ENCODE results near the gene SAG.

- no peak for TF ChIP-seq FOXM1 (IDR thresholded peaks at IDR 0.05; ENCODE audit: borderline replicate concordance)
- no peak for TF ChIP-seq SUZ12 (IDR thresholded peaks at IDR 0.05)
- TF ChIP-seq BHLHE40 (IDR thresholded peaks at IDR 0.05; ENCODE audit: borderline replicate concordance), result no peak
- no peak for TF ChIP-seq SP1 (IDR thresholded peaks at IDR 0.05)
- TF ChIP-seq NFRKB (IDR thresholded peaks at IDR 0.05), result no peak
- no peak for TF ChIP-seq TARDBP (IDR thresholded peaks at IDR 0.05)
Observed at GRCh38 chr2:233362742-233363141, 55.1 kb downstream of the SAG start.
